GM21423 (cell line): ENCODE results near the gene CUL7.

Source experiments
- ATAC-seq: cut with Tn5 transposase; IDR thresholded peaks from one replicate; pipeline ENCODE4 v1.9.1; 2021; ENCODE audit warnings: mild to moderate bottlenecking, moderate library complexity; ENCODE audit not compliant: unreplicated experiment

The CUL7 gene

GRCh38 chr6:43077981-43078511, 24.4 kb upstream of the CUL7 start:
- no peak for ATAC-seq

GRCh38 chr6:43077333-43077809, 23.7 kb upstream of the CUL7 start:
- ATAC-seq, result no peak

- no peak for ATAC-seq
Observed at GRCh38 chr6:43076464-43077332, 23.0 kb upstream of the CUL7 start.

DNA sequence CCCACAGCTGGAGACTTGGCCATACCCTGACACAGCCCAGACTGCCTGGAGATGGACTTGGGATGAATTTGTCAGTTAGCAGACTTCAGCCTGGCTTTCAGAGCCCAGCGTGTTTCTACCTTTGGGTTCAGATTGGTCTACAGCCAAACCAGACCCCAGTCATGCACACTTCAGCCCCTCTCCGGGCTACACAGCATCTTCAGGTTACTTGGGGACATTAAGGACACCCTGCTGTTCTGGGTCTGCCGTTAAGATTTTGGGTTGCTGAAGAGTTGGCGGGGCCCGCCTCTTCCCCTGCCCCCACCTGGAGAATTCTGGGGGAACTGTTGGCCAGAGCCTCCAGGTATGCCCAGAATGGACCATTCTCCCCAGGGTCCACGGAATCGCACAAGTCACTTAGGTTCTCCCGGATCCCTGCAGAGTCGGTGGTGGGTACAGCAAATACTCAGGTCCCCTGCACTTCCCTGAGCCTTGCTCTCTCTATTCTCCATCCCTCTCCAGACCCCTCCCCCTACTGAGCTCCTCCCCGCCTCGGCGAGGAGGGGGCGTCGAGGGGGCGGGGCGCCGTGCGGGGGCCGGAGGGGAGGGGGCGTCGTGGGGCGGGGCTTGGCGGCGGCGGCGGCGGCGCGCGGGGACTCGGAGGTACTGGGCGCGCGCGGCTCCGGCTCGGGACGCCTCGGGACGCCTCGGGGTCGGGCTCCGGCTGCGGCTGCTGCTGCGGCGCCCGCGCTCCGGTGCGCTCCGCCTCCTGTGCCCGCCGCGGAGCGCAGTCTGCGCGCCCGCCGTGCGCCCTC, 22.2 kb upstream of the CUL7 start, which contains the start of gene PTK7:
Gene PTK7 (plus strand): TSS at position 645 of the 794 bp plus-strand sequence. CDS start 175 bp downstream, outside the sequence.
- no peak for ATAC-seq

GRCh38 chr6:43074847-43075669, 21.4 kb upstream of the CUL7 start:
- ATAC-seq, result no peak

DNA sequence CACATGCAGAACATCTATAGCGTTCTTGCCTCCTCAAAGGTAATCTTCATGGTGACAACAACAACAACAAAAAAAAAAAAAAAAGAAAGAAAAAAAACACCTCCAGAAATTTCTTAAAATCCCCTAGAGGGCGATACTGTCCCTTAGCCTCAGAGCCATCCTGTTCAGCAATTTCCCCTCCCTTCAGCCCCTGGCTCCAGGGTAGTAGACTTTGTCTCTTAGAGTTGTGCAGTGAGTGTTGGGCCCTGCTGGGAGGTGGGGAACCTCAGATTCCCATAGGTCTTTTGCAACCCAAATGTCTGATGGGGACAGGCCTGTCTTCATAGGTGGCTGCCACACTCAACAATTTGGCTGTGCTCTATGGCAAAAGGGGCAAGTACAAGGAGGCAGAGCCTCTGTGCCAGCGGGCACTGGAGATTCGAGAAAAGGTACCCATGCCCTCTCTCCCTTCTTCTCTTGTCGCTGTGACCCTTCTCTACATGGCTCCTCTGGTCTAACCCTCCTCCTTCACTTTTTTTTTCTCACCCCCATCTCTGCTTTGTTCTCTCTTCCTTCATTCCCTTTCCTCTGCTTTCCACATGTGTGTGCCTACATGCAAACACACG, 16.5 kb upstream of the CUL7 start:
- ATAC-seq, result no peak

GRCh38 chr6:43062818-43063217, 9.2 kb upstream of the CUL7 start:
- no peak for ATAC-seq

DNA sequence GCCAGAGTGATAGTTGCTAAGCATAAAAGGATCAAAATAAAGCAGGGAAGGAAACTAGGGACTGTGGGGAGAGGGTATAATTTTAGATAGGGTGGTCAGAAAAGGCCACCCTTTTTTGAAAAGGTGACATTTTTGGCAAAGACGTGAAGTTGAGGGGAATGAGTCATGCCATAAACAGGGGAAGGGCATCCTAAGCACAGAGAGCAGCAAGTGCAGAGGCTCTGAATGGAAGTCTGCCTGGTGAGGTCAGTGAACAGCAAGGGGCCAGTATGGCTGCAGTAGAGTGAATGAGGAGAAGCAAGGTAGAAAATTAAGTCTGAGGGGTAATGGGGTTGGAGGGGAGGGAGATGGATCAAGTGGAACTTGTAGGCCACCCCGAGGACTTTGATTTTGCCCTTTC, 8.2 kb upstream of the CUL7 start:
- no peak for ATAC-seq

GRCh38 chr6:43060755-43061633, 7.3 kb upstream of the CUL7 start:
- ATAC-seq, result no peak

- ATAC-seq, result no peak
Observed at GRCh38 chr6:43060034-43060754, 6.5 kb upstream of the CUL7 start.

DNA sequence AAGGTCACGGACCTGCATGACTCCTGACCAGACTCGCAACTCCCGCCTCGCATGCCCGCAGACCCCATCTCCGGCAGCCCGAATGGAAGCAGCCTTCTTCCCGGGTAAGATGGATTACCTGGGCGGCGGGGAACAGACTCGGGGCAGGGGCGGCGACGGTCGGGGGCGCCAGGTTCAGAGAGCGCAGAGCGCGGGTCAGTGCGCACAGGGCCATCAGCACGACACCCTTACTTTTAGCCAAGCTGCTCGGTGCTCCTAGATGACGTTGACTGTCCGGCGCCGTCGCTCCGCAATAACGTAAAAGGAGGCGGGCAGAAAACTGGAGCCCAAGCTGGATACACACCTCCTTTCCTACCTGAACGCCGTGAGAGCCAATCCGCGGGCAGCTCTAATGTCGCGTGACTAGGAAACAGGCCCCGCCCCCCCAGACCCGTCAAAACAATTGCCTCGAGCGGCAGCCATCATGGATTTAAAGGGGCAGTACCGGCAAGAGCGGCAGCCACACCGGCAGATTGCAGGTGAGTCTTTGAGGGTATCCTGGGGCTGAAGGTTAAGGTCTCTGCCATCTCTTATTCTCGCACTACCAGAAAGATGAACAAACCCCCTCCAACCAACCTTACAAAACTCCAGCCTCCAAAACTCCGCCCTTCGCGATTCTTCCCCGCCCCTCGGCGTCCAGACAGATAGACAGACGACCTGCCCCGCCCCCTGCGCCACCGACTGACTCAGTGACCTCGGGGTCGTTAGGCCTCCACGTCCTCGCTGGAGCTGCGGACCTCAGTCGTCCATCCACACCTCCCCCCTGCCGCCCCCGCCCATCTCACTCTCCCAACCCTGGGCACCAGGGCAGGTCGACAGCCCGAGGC, 5.8 kb upstream of the CUL7 start, which contains the start of the genes KLC4 and MRPL2:
Gene KLC4 (plus strand): TSS at position 464 of the 866 bp plus-strand sequence. CDS start 1,705 bp downstream, outside the sequence.
Gene MRPL2 (minus strand): TSS at position 267 of the 866 bp plus-strand sequence. CDS start 53 bp downstream, at position 214.
- peak; percentile 91 for ATAC-seq

- ATAC-seq, result no peak
Observed at GRCh38 chr6:43058531-43058930, 4.9 kb upstream of the CUL7 start.

DNA sequence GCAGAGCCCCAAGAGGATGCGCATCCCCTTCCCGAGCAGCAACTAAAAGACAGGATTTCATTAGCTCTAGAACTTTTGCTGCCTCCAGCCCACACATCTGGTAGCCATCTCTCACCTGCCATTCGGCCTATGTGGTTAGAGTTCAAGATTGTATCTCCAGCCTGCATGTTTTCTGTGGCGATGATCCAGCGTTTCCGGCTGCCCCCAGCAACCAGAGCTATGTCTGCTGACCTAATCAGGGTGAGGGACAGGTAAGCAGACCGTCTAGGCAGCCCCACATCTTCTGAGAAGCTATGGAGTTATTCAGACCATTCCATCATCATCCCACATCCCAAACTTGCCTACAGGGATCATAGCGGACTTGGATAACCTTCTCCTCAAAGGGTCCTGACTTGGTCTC, 2.3 kb upstream of the CUL7 start:
- no peak for ATAC-seq

DNA sequence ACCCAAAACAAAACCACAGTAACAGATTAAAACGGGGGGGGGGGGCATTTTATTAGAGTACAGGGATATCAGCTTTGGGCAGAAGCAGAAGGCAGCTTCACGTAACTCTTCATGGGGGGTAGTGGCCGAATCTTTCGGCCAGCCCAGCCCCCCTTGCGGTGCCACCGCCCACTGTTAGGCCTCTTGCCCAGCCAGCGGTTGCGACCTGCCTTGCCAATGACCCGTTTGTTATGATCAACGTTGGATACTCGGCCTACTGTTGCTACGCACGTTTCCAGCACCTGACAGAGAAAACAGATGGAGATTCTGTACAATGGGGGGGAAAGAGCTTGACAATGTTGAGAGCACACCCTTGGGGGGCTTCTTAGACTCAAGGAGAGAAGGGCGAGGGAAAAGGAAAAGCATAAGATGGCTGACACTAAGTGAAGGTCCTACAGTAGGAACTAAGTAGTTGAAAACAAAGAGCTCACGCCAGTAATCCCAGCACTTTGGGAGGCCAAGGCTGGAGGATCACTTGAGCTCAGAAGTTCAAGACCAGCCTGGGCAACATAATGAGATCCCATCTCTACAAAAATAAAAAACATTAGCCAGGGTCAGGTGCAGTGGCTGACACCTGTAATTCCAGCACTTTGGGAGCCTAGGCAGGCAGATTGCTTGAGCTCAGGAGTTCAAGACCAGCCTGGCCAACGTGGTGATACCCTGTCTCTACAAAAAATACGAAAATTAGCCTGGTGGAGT, 724 bp upstream of the CUL7 start:
- no peak for ATAC-seq

GRCh38 chr6:43052842-43053544, 658 bp downstream of the CUL7 start:
- no peak for ATAC-seq

DNA sequence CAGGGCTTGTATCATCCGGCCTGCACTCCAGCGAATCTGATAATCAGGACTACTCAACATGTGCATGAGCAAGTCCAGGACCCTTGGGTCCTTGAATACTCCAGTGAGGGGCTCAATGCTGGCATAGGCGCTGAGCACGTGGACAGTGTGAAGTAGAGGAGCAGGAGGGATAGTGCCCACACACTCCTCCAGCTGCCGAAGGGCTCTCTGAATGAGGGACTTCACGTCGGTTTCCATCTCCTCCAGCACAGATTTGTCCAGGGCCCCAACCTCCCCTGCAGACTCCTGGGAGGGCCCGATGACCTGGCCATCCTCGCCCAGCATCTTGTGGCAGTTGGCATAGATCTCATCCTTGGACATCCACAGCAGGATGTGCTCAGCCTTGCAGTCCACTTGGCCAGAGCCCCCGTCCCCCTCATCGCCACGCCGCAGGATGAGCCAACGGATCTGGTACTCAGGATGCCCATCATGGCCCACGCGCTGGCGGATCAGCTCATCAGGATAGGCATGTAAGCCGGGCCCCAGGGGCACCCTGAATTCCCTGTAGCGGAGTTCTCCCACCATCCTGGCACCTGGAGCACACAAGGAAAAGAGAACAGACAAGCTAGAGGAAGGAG, 1.3 kb downstream of the CUL7 start:
- no peak for ATAC-seq
